Measurements from ENCODE around the gene OR10A3.

Gene OR10A3

GRCh38 chr11:7944123-7944522 lies 2.6 kb upstream of the OR10A3 start:
- H3K27ac ChIP-seq (ENCODE audit: insufficient read depth, low read length, poor library complexity, severe bottlenecking) = no peak overlapping the region
- no peak for DNase-seq
- no peaks in the 10 kb centered on the region for H3K9me3 ChIP-seq (ENCODE audit: control insufficient read depth, low read length)
- no peaks in the 10 kb centered on the region for H3K36me3 ChIP-seq (ENCODE audit: control insufficient read depth, insufficient read depth, low read length)
- no peak overlapping the region for H3K4me3 ChIP-seq (ENCODE audit: insufficient read depth, low read depth, low read length, poor library complexity, severe bottlenecking)
- no peaks in the 10 kb centered on the region for H3K27me3 ChIP-seq (replicated peaks; ENCODE audit: control insufficient read depth, insufficient read depth, low read length, poor library complexity, severe bottlenecking)
- H3K4me1 ChIP-seq (ENCODE audit: control insufficient read depth, insufficient read depth, low read length, poor library complexity, severe bottlenecking) = no peaks in the 10 kb centered on the region

GRCh38 chr11:7941146-7941545 lies 362 bp downstream of the OR10A3 start:
- H3K4me3 ChIP-seq (ENCODE audit: insufficient read depth, low read depth, low read length, poor library complexity, severe bottlenecking) = no peak overlapping the region
- no peak for DNase-seq
- H3K9me3 ChIP-seq (ENCODE audit: control insufficient read depth, low read length) = no peaks in the 10 kb centered on the region

GRCh38 chr11:7936615-7937014 lies 4.9 kb downstream of the OR10A3 start:
- H3K4me3 ChIP-seq (ENCODE audit: insufficient read depth, low read depth, low read length, poor library complexity, severe bottlenecking) = no peak overlapping the region
- H3K4me1 ChIP-seq (ENCODE audit: control insufficient read depth, insufficient read depth, low read length, poor library complexity, severe bottlenecking) = no peaks in the 10 kb centered on the region
- H3K27ac ChIP-seq (ENCODE audit: insufficient read depth, low read length, poor library complexity, severe bottlenecking) = no peak overlapping the region
- DNase-seq = no peak
- H3K36me3 ChIP-seq (ENCODE audit: control insufficient read depth, insufficient read depth, low read length) = no peaks in the 10 kb centered on the region
- H3K27me3 ChIP-seq (replicated peaks; ENCODE audit: control insufficient read depth, insufficient read depth, low read length, poor library complexity, severe bottlenecking) = no peaks in the 10 kb centered on the region
- no peaks in the 10 kb centered on the region for H3K9me3 ChIP-seq (ENCODE audit: control insufficient read depth, low read length)

More at GRCh38 chr11:7941146-7941545, 362 bp downstream of the OR10A3 start:
- Histone ChIP-seq H3K4me1 (ENCODE audit: control insufficient read depth, insufficient read depth, low read length, poor library complexity, severe bottlenecking) (no peaks in the 10 kb centered on the region), H3K36me3 (ENCODE audit: control insufficient read depth, insufficient read depth, low read length) (no peaks in the 10 kb centered on the region), H3K27me3 (replicated peaks; ENCODE audit: control insufficient read depth, insufficient read depth, low read length, poor library complexity, severe bottlenecking) (no peaks in the 10 kb centered on the region), H3K27ac (ENCODE audit: insufficient read depth, low read length, poor library complexity, severe bottlenecking) (no peak overlapping the region)

- no peaks in the 10 kb centered on the region for H3K4me1 ChIP-seq (ENCODE audit: control insufficient read depth, insufficient read depth, low read length, poor library complexity, severe bottlenecking)
These were observed 10.3 kb downstream of the OR10A3 start, which contains the start of gene OR10A6 for GRCh38 chr11:7931168-7931567. TSS of gene OR10A6 (minus strand) at chr11:7931268. CDS start at chr11:7928662, 2,606 bp downstream.

GRCh38 chr11:7927635-7928034 lies 13.9 kb downstream of the OR10A3 start:
- Histone ChIP-seq H3K36me3 (ENCODE audit: control insufficient read depth, insufficient read depth, low read length) (no peaks in the 10 kb centered on the region), H3K27ac (ENCODE audit: insufficient read depth, low read length, poor library complexity, severe bottlenecking) (no peak overlapping the region), H3K9me3 (ENCODE audit: control insufficient read depth, low read length) (no peaks in the 10 kb centered on the region), H3K27me3 (replicated peaks; ENCODE audit: control insufficient read depth, insufficient read depth, low read length, poor library complexity, severe bottlenecking) (no peaks in the 10 kb centered on the region), H3K4me1 (ENCODE audit: control insufficient read depth, insufficient read depth, low read length, poor library complexity, severe bottlenecking) (no peaks in the 10 kb centered on the region), H3K4me3 (ENCODE audit: insufficient read depth, low read depth, low read length, poor library complexity, severe bottlenecking) (no peak overlapping the region)
- DNase-seq = no peak

More at GRCh38 chr11:7931168-7931567, 10.3 kb downstream of the OR10A3 start, which contains the start of gene OR10A6:
- DNase-seq = no peak
- Histone ChIP-seq H3K9me3 (ENCODE audit: control insufficient read depth, low read length) (no peaks in the 10 kb centered on the region), H3K27me3 (replicated peaks; ENCODE audit: control insufficient read depth, insufficient read depth, low read length, poor library complexity, severe bottlenecking) (no peaks in the 10 kb centered on the region), H3K36me3 (ENCODE audit: control insufficient read depth, insufficient read depth, low read length) (no peaks in the 10 kb centered on the region), H3K4me3 (ENCODE audit: insufficient read depth, low read depth, low read length, poor library complexity, severe bottlenecking) (no peak within 1 kb of the TSS), H3K27ac (ENCODE audit: insufficient read depth, low read length, poor library complexity, severe bottlenecking) (no peak within 1 kb of the TSS)

- H3K4me1 ChIP-seq (ENCODE audit: control insufficient read depth, insufficient read depth, low read length, poor library complexity, severe bottlenecking) = no peaks in the 10 kb centered on the region
- H3K9me3 ChIP-seq (ENCODE audit: control insufficient read depth, low read length) = no peaks in the 10 kb centered on the region
- H3K27me3 ChIP-seq (replicated peaks; ENCODE audit: control insufficient read depth, insufficient read depth, low read length, poor library complexity, severe bottlenecking) = no peaks in the 10 kb centered on the region
- H3K4me3 ChIP-seq (ENCODE audit: insufficient read depth, low read depth, low read length, poor library complexity, severe bottlenecking) = no peak overlapping the region
- no peak for DNase-seq
- no peak overlapping the region for H3K27ac ChIP-seq (ENCODE audit: insufficient read depth, low read length, poor library complexity, severe bottlenecking)
- H3K36me3 ChIP-seq (ENCODE audit: control insufficient read depth, insufficient read depth, low read length) = no peaks in the 10 kb centered on the region
These were observed 17.0 kb downstream of the OR10A3 start for GRCh38 chr11:7924536-7924935.

- no peaks in the 10 kb centered on the region for H3K36me3 ChIP-seq (ENCODE audit: control insufficient read depth, insufficient read depth, low read length)
- no peak for DNase-seq
- no peaks in the 10 kb centered on the region for H3K4me1 ChIP-seq (ENCODE audit: control insufficient read depth, insufficient read depth, low read length, poor library complexity, severe bottlenecking)
- H3K9me3 ChIP-seq (ENCODE audit: control insufficient read depth, low read length) = no peaks in the 10 kb centered on the region
- H3K4me3 ChIP-seq (ENCODE audit: insufficient read depth, low read depth, low read length, poor library complexity, severe bottlenecking) = no peak overlapping the region
- no peak overlapping the region for H3K27ac ChIP-seq (ENCODE audit: insufficient read depth, low read length, poor library complexity, severe bottlenecking)
- no peaks in the 10 kb centered on the region for H3K27me3 ChIP-seq (replicated peaks; ENCODE audit: control insufficient read depth, insufficient read depth, low read length, poor library complexity, severe bottlenecking)
These were observed 23.4 kb downstream of the OR10A3 start for GRCh38 chr11:7918141-7918540.

- no peak overlapping the region for H3K4me3 ChIP-seq (ENCODE audit: insufficient read depth, low read depth, low read length, poor library complexity, severe bottlenecking)
- H3K4me1 ChIP-seq (ENCODE audit: control insufficient read depth, insufficient read depth, low read length, poor library complexity, severe bottlenecking) = no peaks in the 10 kb centered on the region
- H3K9me3 ChIP-seq (ENCODE audit: control insufficient read depth, low read length) = no peaks in the 10 kb centered on the region
- no peak for DNase-seq
- H3K27ac ChIP-seq (ENCODE audit: insufficient read depth, low read length, poor library complexity, severe bottlenecking) = no peak overlapping the region
- no peaks in the 10 kb centered on the region for H3K36me3 ChIP-seq (ENCODE audit: control insufficient read depth, insufficient read depth, low read length)
- no peaks in the 10 kb centered on the region for H3K27me3 ChIP-seq (replicated peaks; ENCODE audit: control insufficient read depth, insufficient read depth, low read length, poor library complexity, severe bottlenecking)
These were observed 30.5 kb downstream of the OR10A3 start for GRCh38 chr11:7911011-7911410.

GRCh38 chr11:7910286-7910788 lies 31.2 kb downstream of the OR10A3 start:
- Histone ChIP-seq H3K27ac (ENCODE audit: insufficient read depth, low read length, poor library complexity, severe bottlenecking) (no peak overlapping the region), H3K4me1 (ENCODE audit: control insufficient read depth, insufficient read depth, low read length, poor library complexity, severe bottlenecking) (no peaks in the 10 kb centered on the region), H3K9me3 (ENCODE audit: control insufficient read depth, low read length) (no peaks in the 10 kb centered on the region), H3K36me3 (ENCODE audit: control insufficient read depth, insufficient read depth, low read length) (no peaks in the 10 kb centered on the region), H3K27me3 (replicated peaks; ENCODE audit: control insufficient read depth, insufficient read depth, low read length, poor library complexity, severe bottlenecking) (no peaks in the 10 kb centered on the region), H3K4me3 (ENCODE audit: insufficient read depth, low read depth, low read length, poor library complexity, severe bottlenecking) (no peak overlapping the region)
- DNase-seq = no peak

- Histone ChIP-seq H3K27me3 (replicated peaks; ENCODE audit: control insufficient read depth, insufficient read depth, low read length, poor library complexity, severe bottlenecking) (no peaks in the 10 kb centered on the region), H3K36me3 (ENCODE audit: control insufficient read depth, insufficient read depth, low read length) (no peaks in the 10 kb centered on the region), H3K27ac (ENCODE audit: insufficient read depth, low read length, poor library complexity, severe bottlenecking) (no peak overlapping the region), H3K9me3 (ENCODE audit: control insufficient read depth, low read length) (no peaks in the 10 kb centered on the region), H3K4me3 (ENCODE audit: insufficient read depth, low read depth, low read length, poor library complexity, severe bottlenecking) (no peak overlapping the region), H3K4me1 (ENCODE audit: control insufficient read depth, insufficient read depth, low read length, poor library complexity, severe bottlenecking) (no peaks in the 10 kb centered on the region)
- no peak for DNase-seq
These were observed 31.8 kb downstream of the OR10A3 start for GRCh38 chr11:7909585-7910285.
